ENCODE results near the gene ZNF18. TPM values are rescaled to one million over a fixed set of nuclear protein-coding genes. Genes with fewer than 3 reads are reported as not detected.

ZNF18 gene
- total and polyA plus RNA-seq, 2 of the 13 experiments (the other 11 are each of a cell fraction or from before 2014, with no cell fraction given), result 2.4 to 5.4 TPM

DNA sequence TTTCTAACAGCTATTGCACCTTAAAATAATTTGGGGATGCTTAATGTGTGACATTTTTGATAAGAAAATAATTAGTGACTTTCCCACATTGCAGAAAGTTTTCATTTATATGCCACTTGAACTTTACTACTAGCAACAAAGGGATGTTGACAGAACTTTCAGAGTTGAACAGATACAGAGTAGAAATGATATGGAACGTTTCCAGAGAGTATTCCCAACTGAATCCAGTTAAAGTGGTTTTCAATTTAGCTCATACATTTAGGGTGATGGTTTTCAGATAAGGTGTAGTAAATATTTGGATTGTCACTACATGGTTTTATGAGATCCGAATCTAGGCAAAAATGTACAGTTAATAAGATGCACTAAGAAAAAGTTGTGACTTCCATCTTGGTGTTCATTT, 40.7 kb upstream of the ZNF18 start:
- H3K27me3 ChIP-seq (ENCODE audit: control insufficient read depth in 1 of 2, insufficient read depth in 2 of 2, low read length in 2 of 2), result no peaks in the 10 kb centered on the region
- TF ChIP-seq, protein P1, sequence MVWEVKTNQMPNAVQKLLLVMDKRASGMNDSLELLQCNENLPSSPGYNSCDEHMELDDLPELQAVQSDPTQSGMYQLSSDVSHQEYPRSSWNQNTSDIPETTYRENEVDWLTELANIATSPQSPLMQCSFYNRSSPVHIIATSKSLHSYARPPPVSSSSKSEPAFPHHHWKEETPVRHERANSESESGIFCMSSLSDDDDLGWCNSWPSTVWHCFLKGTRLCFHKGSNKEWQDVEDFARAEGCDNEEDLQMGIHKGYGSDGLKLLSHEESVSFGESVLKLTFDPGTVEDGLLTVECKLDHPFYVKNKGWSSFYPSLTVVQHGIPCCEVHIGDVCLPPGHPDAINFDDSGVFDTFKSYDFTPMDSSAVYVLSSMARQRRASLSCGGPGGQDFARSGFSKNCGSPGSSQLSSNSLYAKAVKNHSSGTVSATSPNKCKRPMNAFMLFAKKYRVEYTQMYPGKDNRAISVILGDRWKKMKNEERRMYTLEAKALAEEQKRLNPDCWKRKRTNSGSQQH (CRISPR knock-in tag; IDR thresholded peaks at IDR 0.05; ENCODE audit: low read depth), result no peak
- TF ChIP-seq, protein P2, sequence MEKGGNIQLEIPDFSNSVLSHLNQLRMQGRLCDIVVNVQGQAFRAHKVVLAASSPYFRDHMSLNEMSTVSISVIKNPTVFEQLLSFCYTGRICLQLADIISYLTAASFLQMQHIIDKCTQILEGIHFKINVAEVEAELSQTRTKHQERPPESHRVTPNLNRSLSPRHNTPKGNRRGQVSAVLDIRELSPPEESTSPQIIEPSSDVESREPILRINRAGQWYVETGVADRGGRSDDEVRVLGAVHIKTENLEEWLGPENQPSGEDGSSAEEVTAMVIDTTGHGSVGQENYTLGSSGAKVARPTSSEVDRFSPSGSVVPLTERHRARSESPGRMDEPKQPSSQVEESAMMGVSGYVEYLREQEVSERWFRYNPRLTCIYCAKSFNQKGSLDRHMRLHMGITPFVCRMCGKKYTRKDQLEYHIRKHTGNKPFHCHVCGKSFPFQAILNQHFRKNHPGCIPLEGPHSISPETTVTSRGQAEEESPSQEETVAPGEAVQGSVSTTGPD (CRISPR knock-in tag; IDR thresholded peaks at IDR 0.05), result no peak
- no peak for TF ChIP-seq ZFAT (CRISPR knock-in tag; conservative IDR thresholded peaks at IDR 0.05)
- TF ChIP-seq ZBTB7B (CRISPR knock-in tag; IDR thresholded peaks at IDR 0.05), result no peak
- no peak for TF ChIP-seq ZNF343 (CRISPR knock-in tag; IDR thresholded peaks at IDR 0.05)
- TF ChIP-seq SPEN (CRISPR knock-in tag; IDR thresholded peaks at IDR 0.05; ENCODE audit: low read depth), result no peak
- no peak for TF ChIP-seq YY1 (IDR thresholded peaks at IDR 0.05; ENCODE audit: insufficient read depth, insufficient replicate concordance, low read depth, low read length)
- TF ChIP-seq, protein P3, sequence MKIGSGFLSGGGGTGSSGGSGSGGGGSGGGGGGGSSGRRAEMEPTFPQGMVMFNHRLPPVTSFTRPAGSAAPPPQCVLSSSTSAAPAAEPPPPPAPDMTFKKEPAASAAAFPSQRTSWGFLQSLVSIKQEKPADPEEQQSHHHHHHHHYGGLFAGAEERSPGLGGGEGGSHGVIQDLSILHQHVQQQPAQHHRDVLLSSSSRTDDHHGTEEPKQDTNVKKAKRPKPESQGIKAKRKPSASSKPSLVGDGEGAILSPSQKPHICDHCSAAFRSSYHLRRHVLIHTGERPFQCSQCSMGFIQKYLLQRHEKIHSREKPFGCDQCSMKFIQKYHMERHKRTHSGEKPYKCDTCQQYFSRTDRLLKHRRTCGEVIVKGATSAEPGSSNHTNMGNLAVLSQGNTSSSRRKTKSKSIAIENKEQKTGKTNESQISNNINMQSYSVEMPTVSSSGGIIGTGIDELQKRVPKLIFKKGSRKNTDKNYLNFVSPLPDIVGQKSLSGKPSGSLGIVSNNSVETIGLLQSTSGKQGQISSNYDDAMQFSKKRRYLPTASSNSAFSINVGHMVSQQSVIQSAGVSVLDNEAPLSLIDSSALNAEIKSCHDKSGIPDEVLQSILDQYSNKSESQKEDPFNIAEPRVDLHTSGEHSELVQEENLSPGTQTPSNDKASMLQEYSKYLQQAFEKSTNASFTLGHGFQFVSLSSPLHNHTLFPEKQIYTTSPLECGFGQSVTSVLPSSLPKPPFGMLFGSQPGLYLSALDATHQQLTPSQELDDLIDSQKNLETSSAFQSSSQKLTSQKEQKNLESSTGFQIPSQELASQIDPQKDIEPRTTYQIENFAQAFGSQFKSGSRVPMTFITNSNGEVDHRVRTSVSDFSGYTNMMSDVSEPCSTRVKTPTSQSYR (CRISPR knock-in tag; IDR thresholded peaks at IDR 0.05; ENCODE audit: borderline replicate concordance), result no peak
- no peak for TF ChIP-seq TBX2 (CRISPR knock-in tag; IDR thresholded peaks at IDR 0.05; ENCODE audit: borderline replicate concordance)
- TF ChIP-seq MXD4 (CRISPR knock-in tag; IDR thresholded peaks at IDR 0.05), result no peak
- TF ChIP-seq SKI (IDR thresholded peaks at IDR 0.05; ENCODE audit: partially characterized antibody), result no peak
- no peak for TF ChIP-seq ZNF543 (CRISPR knock-in tag; IDR thresholded peaks at IDR 0.05)
- H3K9ac ChIP-seq (ENCODE audit: insufficient read depth, low read depth, low read length), result no peak overlapping the region
- no peak overlapping the region for H3K27ac ChIP-seq (ENCODE audit: extremely low read length, insufficient read depth, low read length)
- no peak overlapping the region for H3K4me2 ChIP-seq (ENCODE audit: low read depth, low read length)
- 59% methylated on average over 2 of the region's 2 CpGs for WGBS (ENCODE audit: low lambda C conversion rate)
- FAIRE-seq (no peak), ATAC-seq (no peak), DNase-seq (ENCODE audit: low spot score) (no peak)
- ChIA-PET POLR2A (no interaction called here), CTCF (ENCODE audit: low intra/inter-chr PET ratio, low total read pairs) (no interaction called here)
- H3K9me3 ChIP-seq (ENCODE audit: low read length), result no peaks in the 10 kb centered on the region
- no peak overlapping the region for H3K4me3 ChIP-seq (replicated peaks in 1 of 3; ENCODE audit: insufficient read depth in 1 of 3, low read depth in 2 of 3, low read length in 3 of 3)
- in situ Hi-C loops (cut with HindIII; ENCODE audit: extremely low pct_ligation_motif_present, low pct_unique_long_range_greater_than_20kb) (no loop called here), intact Hi-C loops (cut with micrococcal nuclease; ENCODE audit: unreplicated experiment) (no loop called here)
- BruUV-seq (replicated peaks), result no TSS peak
- H3K4me1 ChIP-seq (ENCODE audit: insufficient read depth, low read length), result peaks cover 23% of the 10 kb centered on the region
- H4K20me1 ChIP-seq (ENCODE audit: insufficient read depth, low read length), result peaks cover 14% of the 10 kb centered on the region; the same call in 1 of the 2 replicates
- H2AFZ ChIP-seq (ENCODE audit: low read length), result no peak overlapping the region
- H3K36me3 ChIP-seq (replicated peaks in 1 of 2; ENCODE audit: control insufficient read depth in 1 of 2, insufficient read depth in 2 of 2, low read length in 2 of 2), result peaks cover 0 to 4% of the 10 kb centered on the region in 2 experiments; a peak in 1 of 5 replicates
- peaks cover 85% of the 10 kb centered on the region for H3K79me2 ChIP-seq (ENCODE audit: insufficient read depth, low read length)

All from HepG2 (cell line).